HCT116 (cell line): ENCODE results near the gene LIG1. TPM values are rescaled to one million over a fixed set of nuclear protein-coding genes. Genes with fewer than 3 reads are reported as not detected.

ENCODE experiments used
- ATAC-seq: fragments of 200-7000 bp; cut with Tn5 transposase; 2 replicates; pipeline ENCODE4 v1.9.1; 2020; ENCODE audit warnings: mild to moderate bottlenecking, moderate library complexity
- BruUV-seq: library from RNA; stranded (reverse); fragments of 400-500 nt; replicated peaks from 2 replicates; lab custom pipeline; 2021; lab: Mats Ljungman, UMichigan
- CTCF ChIA-PET: fragments of 300-600 bp; sonication (Branson Sonifier 250); formaldehyde crosslinking; loops from one replicate; lab custom pipeline; 2021; ENCODE audit warnings: antibody characterized with exemption; lab: Charles Lee
- POLR2A ChIA-PET: fragments of 300-600, 350-600 bp; sonication (Branson Sonifier 250); formaldehyde crosslinking; loops from one replicate; lab custom pipeline; 2021; ENCODE audit warnings: antibody characterized with exemption; lab: Charles Lee
- RAD21 ChIA-PET, 2 experiments: fragments of 300-600 bp; sonication (Branson Sonifier 250); formaldehyde crosslinking; loops; one replicate each; lab custom pipeline; 2023; ENCODE audit warnings: low total read pairs in 2 of 2; ENCODE audit not compliant: uncharacterized antibody in 2 of 2, unreplicated experiment in 2 of 2, low non-redundant PET in 1 of 2; lab: Charles Lee
- DNase-seq: peaks from one replicate; pipeline ENCODE4 v3.0.0-alpha.2; 2010; ENCODE audit warnings: low read depth, low spot score
- H2AFZ ChIP-seq: fragments of 200-600 bp; shearing (Covaris generic), sonication (generic); 2 replicates; pipeline ENCODE4 v1.6.1; 2017; ENCODE audit warnings: low read depth, mixed run types, mixed read lengths, antibody characterized with exemption, low read length; ENCODE audit not compliant: poor library complexity, severe bottlenecking
- H3K27ac ChIP-seq: 2 replicates; pipeline ENCODE4 v1.5.1; 2012; ENCODE audit warnings: low read depth, low read length
- H3K27me3 ChIP-seq: fragments of 200-600 bp; sonication (generic); 2 replicates; pipeline ENCODE4 v1.6.1; 2016; ENCODE audit warnings: mixed run types, low read length, mixed read lengths; ENCODE audit not compliant: insufficient read depth
- H3K36me3 ChIP-seq, 2 experiments: fragments of 200-500 bp in 1 of 2; fragments of 200-600 bp in 1 of 2; sonication (Bioruptor generic) in 1 of 2; sonication (generic) in 1 of 2; 2 replicates each; pipeline versions ENCODE4 v1.5.1 to v1.6.1; 2014 to 2016; ENCODE audit warnings: low read length in 2 of 2, inconsistent platforms in 1 of 2, mixed read lengths in 1 of 2, mixed run types in 1 of 2; ENCODE audit not compliant: insufficient read depth in 2 of 2, control insufficient read depth in 1 of 2
- H3K4me1 ChIP-seq, 2 experiments: fragments of 200-600 bp in 1 of 2; sonication (generic) in 1 of 2; 2 replicates each; pipeline versions ENCODE4 v1.5.1 to v1.6.1; 2012 to 2017; ENCODE audit warnings: low read length in 2 of 2, inconsistent platforms in 1 of 2, mild to moderate bottlenecking in 1 of 2, mixed read lengths in 1 of 2, mixed run types in 1 of 2, moderate library complexity in 1 of 2; ENCODE audit not compliant: insufficient read depth in 2 of 2, control insufficient read depth in 1 of 2
- H3K4me2 ChIP-seq: fragments of 200-600 bp; sonication (generic); 2 replicates; pipeline ENCODE4 v1.6.1; 2017; ENCODE audit warnings: mixed run types, low read length, mixed read lengths
- H3K4me3 ChIP-seq, 2 experiments: fragments of 200-600 bp in 1 of 2; sonication (generic) in 1 of 2; replicated peaks in 1 of 2; 2 replicates each; pipeline ENCODE4 v1.5.1; 2011 to 2016; ENCODE audit warnings: low read length in 2 of 2, control low read depth in 1 of 2, low read depth in 1 of 2, mild to moderate bottlenecking in 1 of 2, mixed read lengths in 1 of 2, mixed run types in 1 of 2
- H3K79me2 ChIP-seq: fragments of 200-600 bp; sonication (generic); 2 replicates; pipeline ENCODE4 v1.6.1; 2017; ENCODE audit warnings: mild to moderate bottlenecking, mixed run types, low read length, moderate library complexity, mixed read lengths; ENCODE audit not compliant: insufficient read depth
- H3K9ac ChIP-seq: fragments of 200-600 bp; sonication (generic); 2 replicates; pipeline ENCODE4 v1.6.1; 2016; ENCODE audit warnings: low read length, mixed read lengths
- H3K9me2 ChIP-seq: fragments of 200-600 bp; sonication (generic), shearing (Covaris generic); 2 replicates; pipeline ENCODE4 v1.6.1; 2017; ENCODE audit warnings: mixed run types, mild to moderate bottlenecking, moderate library complexity; ENCODE audit not compliant: insufficient read depth
- H3K9me3 ChIP-seq, 2 experiments: fragments of 200-500 bp in 1 of 2; fragments of 200-600 bp in 1 of 2; sonication (Bioruptor generic) in 1 of 2; sonication (generic) in 1 of 2; 2 replicates each; pipeline ENCODE4 v1.6.1; 2014 to 2017; ENCODE audit warnings: low read length in 2 of 2, mixed read lengths in 2 of 2, inconsistent platforms in 1 of 2, low read depth in 1 of 2, mild to moderate bottlenecking in 1 of 2, mixed run types in 1 of 2, moderate library complexity in 1 of 2; ENCODE audit not compliant: control insufficient read depth in 1 of 2, insufficient read depth in 1 of 2
- H4K20me1 ChIP-seq: fragments of 200-600 bp; sonication (generic), shearing (Covaris generic); 2 replicates; pipeline ENCODE4 v1.6.1; 2017; ENCODE audit warnings: mixed run types, mild to moderate bottlenecking, moderate library complexity; ENCODE audit not compliant: insufficient read depth
- EGR1 ChIP-seq: IDR thresholded peaks from 2 replicates; pipeline ENCODE4 v1.6.1; 2012; ENCODE audit warnings: low read depth
- EZH2 ChIP-seq: fragments of 200-600 bp; sonication (generic); IDR thresholded peaks from 2 replicates; pipeline ENCODE4 v1.6.1; 2017; ENCODE audit warnings: antibody characterized with exemption, mixed run types
- EZH2phosphoT487 ChIP-seq: fragments of 200-600 bp; IDR thresholded peaks from 2 replicates; pipeline ENCODE4 v1.6.1; 2018; ENCODE audit warnings: antibody characterized with exemption, borderline replicate concordance
- FOSL1 ChIP-seq: IDR thresholded peaks from 2 replicates; pipeline ENCODE4 v1.6.1; 2012; ENCODE audit warnings: low read depth
- JUND ChIP-seq: IDR thresholded peaks from 2 replicates; pipeline ENCODE4 v1.6.1; 2012
- POLR2A ChIP-seq: IDR thresholded peaks from 2 replicates; pipeline ENCODE4 v1.7.0; 2011; ENCODE audit warnings: borderline replicate concordance; ENCODE audit not compliant: insufficient read depth, insufficient read length; ENCODE audit errors: extremely low read depth
- RAD21 ChIP-seq: IDR thresholded peaks from 2 replicates; pipeline ENCODE4 v1.6.1; 2012; ENCODE audit warnings: low read depth, mild to moderate bottlenecking
- SIN3A ChIP-seq: IDR thresholded peaks from 2 replicates; pipeline ENCODE4 v1.6.1; 2012; ENCODE audit warnings: low read depth
- SP1 ChIP-seq: IDR thresholded peaks from 2 replicates; pipeline ENCODE4 v1.6.1; 2012; ENCODE audit warnings: low read depth
- SRF ChIP-seq: IDR thresholded peaks from 2 replicates; pipeline ENCODE4 v1.6.1; 2012; ENCODE audit warnings: low read depth
- YY1 ChIP-seq: IDR thresholded peaks from 2 replicates; pipeline ENCODE4 v1.6.1; 2011; ENCODE audit warnings: low read length, low read depth, moderate library complexity, mild to moderate bottlenecking; ENCODE audit not compliant: insufficient replicate concordance; ENCODE audit errors: extremely low read depth
- intact Hi-C: fragments of 100-400 bp; cut with micrococcal nuclease; formaldehyde crosslinking; loops from 2 replicates; pipeline ENCODE4 v1.10.0; 2022
- total RNA-seq: library from RNA; stranded (reverse); gene quantifications from one replicate; pipeline ENCODE4 v1.2.1, GENCODE V29; 2021; ENCODE audit not compliant: unreplicated experiment
- TF ChIP-seq, protein P1 (sequence below), 3 experiments: fragments of 200-600 bp in 1 of 3; sonication (generic) in 1 of 3; IDR thresholded peaks in 2 of 3; conservative IDR thresholded peaks in 1 of 3; 2 replicates each; pipeline ENCODE4 v1.5.1; 2012 to 2017; ENCODE audit warnings: low read depth in 2 of 3, low read length in 2 of 3, antibody characterized with exemption in 1 of 3, borderline replicate concordance in 1 of 3, control low read depth in 1 of 3, mild to moderate bottlenecking in 1 of 3, mixed read lengths in 1 of 3, mixed run types in 1 of 3, moderate library complexity in 1 of 3; ENCODE audit not compliant: insufficient read depth in 1 of 3
- TF ChIP-seq, protein P2 (sequence below): IDR thresholded peaks from 2 replicates; pipeline ENCODE4 v1.6.1; 2012
- TF ChIP-seq, protein P3 (sequence below): IDR thresholded peaks from 2 replicates; pipeline ENCODE4 v1.6.1; 2012; ENCODE audit warnings: low read depth

The LIG1 gene
- total RNA-seq, 1 experiment from 2014 or later, result 122 TPM

DNA sequence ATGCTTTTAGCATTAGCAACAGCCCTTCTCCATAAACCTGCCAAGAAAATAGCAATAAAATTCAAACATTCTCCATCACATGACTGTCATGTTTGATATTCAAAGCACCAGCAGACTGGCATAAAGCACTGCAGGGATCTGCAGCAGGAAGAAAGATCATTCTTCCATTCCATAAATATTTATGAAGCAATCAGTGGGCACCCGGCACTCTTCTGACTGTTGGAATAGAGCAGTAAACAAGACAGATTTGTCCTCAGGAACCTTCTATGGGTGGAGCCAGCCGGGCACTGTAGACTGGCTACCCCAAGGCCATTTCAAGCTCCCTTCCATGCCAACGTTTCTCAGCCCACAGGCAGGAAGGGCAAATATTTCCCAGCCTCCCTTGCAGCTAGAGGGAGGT, 85.1 kb downstream of the LIG1 start:
- POLR2A ChIA-PET, result no interaction called here
- CTCF ChIA-PET, result no interaction called here

More for the DNA sequence above, 85.1 kb downstream of the LIG1 start:
- H3K79me2 ChIP-seq, result no peaks in the 10 kb centered on the region
- no peak overlapping the region for H3K9ac ChIP-seq
- H3K4me1 ChIP-seq, result peaks cover 0 to 9% of the 10 kb centered on the region in 2 experiments; a peak in 1 of 4 replicates
- intact Hi-C loops, result no loop called here
- H3K36me3 ChIP-seq, result no peaks in the 10 kb centered on the region
- no peak for TF ChIP-seq FOSL1
- TF ChIP-seq EGR1, result no peak
- no peak for TF ChIP-seq EZH2phosphoT487
- no peak for TF ChIP-seq JUND
- no peak for TF ChIP-seq YY1
- no peak for TF ChIP-seq POLR2A
- TF ChIP-seq, protein P1, sequence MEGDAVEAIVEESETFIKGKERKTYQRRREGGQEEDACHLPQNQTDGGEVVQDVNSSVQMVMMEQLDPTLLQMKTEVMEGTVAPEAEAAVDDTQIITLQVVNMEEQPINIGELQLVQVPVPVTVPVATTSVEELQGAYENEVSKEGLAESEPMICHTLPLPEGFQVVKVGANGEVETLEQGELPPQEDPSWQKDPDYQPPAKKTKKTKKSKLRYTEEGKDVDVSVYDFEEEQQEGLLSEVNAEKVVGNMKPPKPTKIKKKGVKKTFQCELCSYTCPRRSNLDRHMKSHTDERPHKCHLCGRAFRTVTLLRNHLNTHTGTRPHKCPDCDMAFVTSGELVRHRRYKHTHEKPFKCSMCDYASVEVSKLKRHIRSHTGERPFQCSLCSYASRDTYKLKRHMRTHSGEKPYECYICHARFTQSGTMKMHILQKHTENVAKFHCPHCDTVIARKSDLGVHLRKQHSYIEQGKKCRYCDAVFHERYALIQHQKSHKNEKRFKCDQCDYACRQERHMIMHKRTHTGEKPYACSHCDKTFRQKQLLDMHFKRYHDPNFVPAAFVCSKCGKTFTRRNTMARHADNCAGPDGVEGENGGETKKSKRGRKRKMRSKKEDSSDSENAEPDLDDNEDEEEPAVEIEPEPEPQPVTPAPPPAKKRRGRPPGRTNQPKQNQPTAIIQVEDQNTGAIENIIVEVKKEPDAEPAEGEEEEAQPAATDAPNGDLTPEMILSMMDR (IDR thresholded peaks at IDR 0.05 in 2 of 3, conservative IDR thresholded peaks at IDR 0.05 in 1 of 3; ENCODE audit: borderline replicate concordance in 1 of 3, insufficient read depth in 1 of 3, low read depth in 2 of 3, low read length in 2 of 3), result no peak
- TF ChIP-seq SRF, result no peak
- TF ChIP-seq, protein P2, sequence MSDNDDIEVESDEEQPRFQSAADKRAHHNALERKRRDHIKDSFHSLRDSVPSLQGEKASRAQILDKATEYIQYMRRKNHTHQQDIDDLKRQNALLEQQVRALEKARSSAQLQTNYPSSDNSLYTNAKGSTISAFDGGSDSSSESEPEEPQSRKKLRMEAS, result no peak
- TF ChIP-seq SP1, result no peak
- TF ChIP-seq RAD21, result no peak
- TF ChIP-seq, protein P3, sequence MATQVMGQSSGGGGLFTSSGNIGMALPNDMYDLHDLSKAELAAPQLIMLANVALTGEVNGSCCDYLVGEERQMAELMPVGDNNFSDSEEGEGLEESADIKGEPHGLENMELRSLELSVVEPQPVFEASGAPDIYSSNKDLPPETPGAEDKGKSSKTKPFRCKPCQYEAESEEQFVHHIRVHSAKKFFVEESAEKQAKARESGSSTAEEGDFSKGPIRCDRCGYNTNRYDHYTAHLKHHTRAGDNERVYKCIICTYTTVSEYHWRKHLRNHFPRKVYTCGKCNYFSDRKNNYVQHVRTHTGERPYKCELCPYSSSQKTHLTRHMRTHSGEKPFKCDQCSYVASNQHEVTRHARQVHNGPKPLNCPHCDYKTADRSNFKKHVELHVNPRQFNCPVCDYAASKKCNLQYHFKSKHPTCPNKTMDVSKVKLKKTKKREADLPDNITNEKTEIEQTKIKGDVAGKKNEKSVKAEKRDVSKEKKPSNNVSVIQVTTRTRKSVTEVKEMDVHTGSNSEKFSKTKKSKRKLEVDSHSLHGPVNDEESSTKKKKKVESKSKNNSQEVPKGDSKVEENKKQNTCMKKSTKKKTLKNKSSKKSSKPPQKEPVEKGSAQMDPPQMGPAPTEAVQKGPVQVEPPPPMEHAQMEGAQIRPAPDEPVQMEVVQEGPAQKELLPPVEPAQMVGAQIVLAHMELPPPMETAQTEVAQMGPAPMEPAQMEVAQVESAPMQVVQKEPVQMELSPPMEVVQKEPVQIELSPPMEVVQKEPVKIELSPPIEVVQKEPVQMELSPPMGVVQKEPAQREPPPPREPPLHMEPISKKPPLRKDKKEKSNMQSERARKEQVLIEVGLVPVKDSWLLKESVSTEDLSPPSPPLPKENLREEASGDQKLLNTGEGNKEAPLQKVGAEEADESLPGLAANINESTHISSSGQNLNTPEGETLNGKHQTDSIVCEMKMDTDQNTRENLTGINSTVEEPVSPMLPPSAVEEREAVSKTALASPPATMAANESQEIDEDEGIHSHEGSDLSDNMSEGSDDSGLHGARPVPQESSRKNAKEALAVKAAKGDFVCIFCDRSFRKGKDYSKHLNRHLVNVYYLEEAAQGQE, result no peak
- no peak for TF ChIP-seq EZH2
- TF ChIP-seq SIN3A, result no peak
- ATAC-seq (no peak), DNase-seq (no peak)
- no peak overlapping the region for H3K27ac ChIP-seq
- no peaks in the 10 kb centered on the region for H3K9me2 ChIP-seq
- no TSS peak for BruUV-seq
- H3K4me3 ChIP-seq, result no peak overlapping the region
- no peak overlapping the region for H2AFZ ChIP-seq
- RAD21 ChIA-PET, result no interaction called here
- no peak overlapping the region for H3K4me2 ChIP-seq
- no peaks in the 10 kb centered on the region for H4K20me1 ChIP-seq
- no peaks in the 10 kb centered on the region for H3K27me3 ChIP-seq
- H3K9me3 ChIP-seq, result no peaks in the 10 kb centered on the region
